Measurements from ENCODE around the gene DNAJC18.

GRCh38 chr5:139403418-139403786, 35.9 kb downstream of the DNAJC18 start:
- TF ChIP-seq EZH2 (IDR thresholded peaks at IDR 0.05; ENCODE audit: insufficient read depth, poor library complexity, severe bottlenecking) (no peak), EZH2phosphoT487 (IDR thresholded peaks at IDR 0.05; ENCODE audit: insufficient read depth, low read depth) (no peak)

Measured in GM23248 (cell line).